ENCODE data around the gene LY6G5C. TPM values are rescaled to one million over a fixed set of nuclear protein-coding genes. Genes with fewer than 3 reads are reported as not detected.
A peak's percentile ranks its signal among the peaks of the same experiment; 100 is the strongest.

The LY6G5C gene
- total and polyA plus RNA-seq, 2 of the 13 experiments (the other 11 are each of a cell fraction or from before 2014, with no cell fraction given): 0.33 to 0.55 TPM

DNA sequence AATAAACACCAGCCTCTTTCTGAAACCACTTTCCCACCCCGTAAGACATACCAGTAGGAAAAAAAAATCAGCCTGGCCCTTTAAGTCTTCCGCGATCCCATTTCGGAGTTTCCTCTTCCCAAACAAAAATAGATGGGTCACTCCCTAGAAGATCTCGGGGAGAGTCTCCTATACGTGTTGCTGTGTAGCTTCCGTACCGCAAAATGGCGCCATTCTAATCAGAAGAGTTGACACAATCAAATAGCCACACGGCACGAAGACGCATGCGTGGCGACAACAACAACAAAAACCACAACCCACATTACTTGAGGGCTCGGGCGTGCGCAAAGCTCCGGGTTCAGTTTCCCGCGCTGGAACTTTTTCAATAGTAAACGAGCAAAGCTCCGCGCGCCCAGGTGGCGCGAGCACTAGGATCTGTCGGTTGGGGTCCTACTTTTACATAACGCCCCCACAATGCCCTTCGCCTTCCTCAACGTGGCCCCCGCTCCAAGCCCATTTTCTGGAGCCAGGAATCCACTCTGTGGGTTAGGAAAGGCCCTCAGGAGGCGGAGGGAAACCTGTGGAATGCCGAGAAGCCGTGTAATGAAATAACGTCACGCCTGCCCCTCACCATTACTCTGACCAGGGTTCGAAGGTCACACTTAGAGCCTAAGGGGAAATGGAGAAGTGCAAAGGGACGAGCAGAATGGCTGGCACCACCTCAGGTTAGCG, 15.9 kb downstream of the LY6G5C start, which contains the start of gene GPANK1 (continued):
- TF ChIP-seq ZNF407 (CRISPR knock-in tag; IDR thresholded peaks at IDR 0.05; ENCODE audit: not compliant biosample characterization) (no peak), SCMH1 (CRISPR knock-in tag; IDR thresholded peaks at IDR 0.05; ENCODE audit: borderline replicate concordance) (no peak), ZNF589 (CRISPR knock-in tag; conservative IDR thresholded peaks at IDR 0.05) (0 out of 2 replicates have a peak, but pooled peaks have one; percentile 34), SALL1 (CRISPR knock-in tag; IDR thresholded peaks at IDR 0.05) (peak; percentile 75), ZNF816 (CRISPR knock-in tag; IDR thresholded peaks at IDR 0.05; ENCODE audit: borderline replicate concordance) (peak; percentile 95), TSC22D2 (CRISPR knock-in tag; IDR thresholded peaks at IDR 0.05; ENCODE audit: borderline replicate concordance) (no peak), MIER3 (CRISPR knock-in tag; IDR thresholded peaks at IDR 0.05; ENCODE audit: borderline replicate concordance) (peak; percentile 43; the same call in 1 of the 2 replicates), MIER2 (CRISPR knock-in tag; IDR thresholded peaks at IDR 0.05) (no peak), PCBP2 (optimal IDR thresholded peaks at IDR 0.05; ENCODE audit: low read depth, low read length, poor library complexity, severe bottlenecking) (no peak), ZNF607 (CRISPR knock-in tag; IDR thresholded peaks at IDR 0.05; ENCODE audit: borderline replicate concordance) (peak; percentile 92; the same call in 1 of the 2 replicates), THYN1 (CRISPR knock-in tag; IDR thresholded peaks at IDR 0.05; ENCODE audit: borderline replicate concordance, low read depth) (no peak)
- TF ChIP-seq, protein P1, sequence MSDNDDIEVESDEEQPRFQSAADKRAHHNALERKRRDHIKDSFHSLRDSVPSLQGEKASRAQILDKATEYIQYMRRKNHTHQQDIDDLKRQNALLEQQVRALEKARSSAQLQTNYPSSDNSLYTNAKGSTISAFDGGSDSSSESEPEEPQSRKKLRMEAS (IDR thresholded peaks at IDR 0.05): peak; percentile 86
